GM12878 (cell line): ENCODE measurements around the gene BBC3. TPM values are rescaled to one million over a fixed set of nuclear protein-coding genes. Genes with fewer than 3 reads are reported as not detected.

ENCODE experiments used
- ATAC-seq: fragments of 200-7000 bp; cut with Tn5 transposase; 3 replicates; pipeline ENCODE4 v1.9.1; 2020; ENCODE audit warnings: mild to moderate bottlenecking, moderate library complexity
- BruUV-seq: library from RNA; stranded (reverse); fragments of 400-500 nt; replicated peaks from 2 replicates; lab custom pipeline; 2021; lab: Mats Ljungman, UMichigan
- CTCF ChIA-PET: fragments of 300-600 bp; sonication (Branson Sonifier 250); formaldehyde crosslinking; extraction: SDS; loops from one replicate; lab custom pipeline; 2021; ENCODE audit warnings: inconsistent platforms; lab: Yijun Ruan, JAX
- POLR2A ChIA-PET: fragments of 350-600 bp; formaldehyde crosslinking; extraction: SDS; loops from one replicate; lab custom pipeline; 2021; ENCODE audit warnings: inconsistent platforms; lab: Charles Lee
- RAD21 ChIA-PET: fragments of 300-600 bp; sonication (Branson Sonifier 250); formaldehyde crosslinking; loops from one replicate; lab custom pipeline; 2023; ENCODE audit warnings: antibody characterized with exemption; ENCODE audit not compliant: unreplicated experiment; lab: Charles Lee
- SMC1A ChIA-PET: fragments of 300-600 bp; sonication (Branson Sonifier 250); formaldehyde crosslinking; loops from one replicate; lab custom pipeline; 2023; ENCODE audit not compliant: unreplicated experiment, uncharacterized antibody; lab: Charles Lee
- DNase-seq: peaks from one replicate; pipeline ENCODE4 v3.0.0-alpha.2; 2011; ENCODE audit warnings: low read depth, low spot score
- FAIRE-seq: peaks from 3 replicates; lab custom pipeline; 2011; peaks lifted over from hg19 to GRCh38; lab: Jason Lieb, UNC
- H2AFZ ChIP-seq: 2 replicates; pipeline ENCODE4 v1.6.0; 2011; ENCODE audit warnings: low read depth, low read length, control low read depth; ENCODE audit not compliant: control insufficient read depth
- H3K27ac ChIP-seq: 2 replicates; pipeline ENCODE4 v1.5.1; 2011; ENCODE audit warnings: control low read depth; ENCODE audit not compliant: control insufficient read depth, insufficient read depth
- H3K27me3 ChIP-seq, 2 experiments: replicated peaks in 1 of 2; 2 replicates each; pipeline versions ENCODE4 v1.6.0 to v1.6.1; 2011; ENCODE audit warnings: low read length in 1 of 2; ENCODE audit not compliant: control insufficient read depth in 2 of 2, insufficient read depth in 2 of 2
- H3K36me3 ChIP-seq, 2 experiments: 2 replicates each; pipeline ENCODE4 v1.5.1; 2011; ENCODE audit warnings: low read length in 1 of 2; ENCODE audit not compliant: control insufficient read depth in 2 of 2, insufficient read depth in 2 of 2
- H3K4me1 ChIP-seq: 2 replicates; pipeline ENCODE4 v1.6.1; 2011; ENCODE audit warnings: mild to moderate bottlenecking, low read length, moderate library complexity, mixed read lengths; ENCODE audit not compliant: control insufficient read depth, insufficient read depth
- H3K4me2 ChIP-seq: 2 replicates; pipeline ENCODE4 v1.6.0; 2011; ENCODE audit warnings: control low read depth; ENCODE audit not compliant: control insufficient read depth, insufficient read depth
- H3K4me3 ChIP-seq: fragments of 200-600 bp; sonication (generic); 2 replicates; pipeline ENCODE4 v1.5.1; 2016
- H3K79me2 ChIP-seq: 2 replicates; pipeline ENCODE4 v1.6.0; 2011; ENCODE audit warnings: low read length; ENCODE audit not compliant: control insufficient read depth, insufficient read depth
- H3K9ac ChIP-seq: 2 replicates; pipeline ENCODE4 v1.8.0; 2011; ENCODE audit warnings: low read length, control low read depth, mixed read lengths; ENCODE audit not compliant: control insufficient read depth, insufficient read depth
- H3K9me3 ChIP-seq: replicated peaks from 3 replicates; pipeline ENCODE4 v1.5.1; 2011; ENCODE audit warnings: mild to moderate bottlenecking, low read length; ENCODE audit not compliant: control insufficient read depth, insufficient read depth
- H4K20me1 ChIP-seq: 2 replicates; pipeline ENCODE4 v1.6.0; 2011; ENCODE audit not compliant: control insufficient read depth, insufficient read depth
- BCL3 ChIP-seq: IDR thresholded peaks from 2 replicates; pipeline ENCODE4 v1.6.1; 2011; ENCODE audit warnings: borderline replicate concordance, low read depth, mild to moderate bottlenecking, moderate library complexity, low read length; ENCODE audit not compliant: insufficient read depth, poor library complexity, severe bottlenecking
- EP300 ChIP-seq, 2 experiments: fragments of 150-350 bp in 1 of 2; IDR thresholded peaks; 2 replicates each; pipeline ENCODE4 v1.6.1; 2011 to 2012; ENCODE audit warnings: low read depth in 2 of 2, low read length in 2 of 2, borderline replicate concordance in 1 of 2, improper control_type of control experiment in 1 of 2, inconsistent platforms in 1 of 2; ENCODE audit not compliant: control insufficient read depth in 1 of 2
- PAX5 ChIP-seq: IDR thresholded peaks from 2 replicates; pipeline ENCODE4 v1.6.1; 2011; ENCODE audit warnings: low read depth, low read length, borderline replicate concordance
- PAX8 ChIP-seq: fragments of 450-650 bp; IDR thresholded peaks from 2 replicates; pipeline ENCODE4 v1.6.1; 2017; ENCODE audit warnings: mild to moderate bottlenecking, moderate library complexity
- POLR2AphosphoS2 ChIP-seq: IDR thresholded peaks from 2 replicates; pipeline ENCODE4 v1.6.1; 2011; ENCODE audit warnings: low read depth, mild to moderate bottlenecking, low read length, improper control_type of control experiment, moderate library complexity
- RCOR1 ChIP-seq: conservative IDR thresholded peaks from 2 replicates; pipeline ENCODE4 v1.6.1; 2012; ENCODE audit warnings: low read depth, low read length, improper control_type of control experiment
- USF1 ChIP-seq: IDR thresholded peaks from 2 replicates; pipeline ENCODE4 v1.6.1; 2011; ENCODE audit warnings: borderline replicate concordance, low read depth, mild to moderate bottlenecking, moderate library complexity, mixed read lengths, low read length; ENCODE audit not compliant: insufficient read depth; ENCODE audit errors: extremely low read length
- USF2 ChIP-seq: IDR thresholded peaks from 2 replicates; pipeline ENCODE4 v1.6.1; 2011; ENCODE audit warnings: low read depth, low read length, improper control_type of control experiment, borderline replicate concordance
- WGBS: methylation state at CpG from one replicate; pipeline ENCODE4 v1.1.6; 2016; ENCODE audit warnings: low lambda C conversion rate; ENCODE audit not compliant: insufficient replicate concordance, insufficient coverage; ENCODE audit errors: missing lambda C conversion rate; 5-methylcytosine and 5-hydroxymethylcytosine counted together
- in situ Hi-C: fragments of 300-500 bp; cut with MboI; formaldehyde crosslinking; loops from 9 replicates; pipeline ENCODE4 v1.14.3; 2018; ENCODE audit warnings: mixed read lengths
- intact Hi-C: fragments of 100-400 bp; cut with micrococcal nuclease; formaldehyde crosslinking; loops from one replicate; pipeline ENCODE4 v1.14.2; 2022; ENCODE audit not compliant: unreplicated experiment
- polyA plus RNA-seq, 11 experiments: library from polyadenylated mRNA; depleted of rRNA in 4 of 11; unstranded in 6 of 11; stranded (reverse) in 5 of 11; fragments of >200 nt; fragmentation: Nextera tagmentation in 4 of 11; fragmentation: Illumina TruSeq in 1 of 11; extraction: Ambion mirVana in 4 of 11; extraction: Trizol in 1 of 11; gene quantifications; 1 replicate in 1 of 11; 2 replicates in 10 of 11; pipeline versions ENCODE4 v1.2.1 to v1.2.3, GENCODE V29; 2011 to 2016; ENCODE audit warnings: inconsistent platforms in 2 of 11, missing spikeins in 2 of 11, low read depth in 1 of 11
- total RNA-seq, 4 experiments: library from RNA; depleted of rRNA in 3 of 4; stranded (reverse); fragments of >200 nt in 3 of 4; fragmentation: Illumina TruSeq in 1 of 4; extraction: Trizol in 1 of 4; gene quantifications; 2 replicates each; pipeline versions ENCODE4 v1.2.1 to v1.2.3, GENCODE V29; 2013 to 2021

The BBC3 gene
- total and polyA plus RNA-seq, 10 of the 15 experiments (the other 5 are each of a cell fraction or from before 2014, with no cell fraction given) = 0.10 to 17.9 (median 7.5) TPM

- Histone ChIP-seq H2AFZ (no peak overlapping the region), H3K4me3 (no peak overlapping the region), H3K4me1 (no peaks in the 10 kb centered on the region), H4K20me1 (no peaks in the 10 kb centered on the region), H3K9me3 (no peaks in the 10 kb centered on the region), H3K27ac (no peak overlapping the region), H3K36me3 (peaks cover 12 to 21% of the 10 kb centered on the region in 2 experiments), H3K27me3 (no peaks in the 10 kb centered on the region), H3K79me2 (no peaks in the 10 kb centered on the region), H3K4me2 (no peak overlapping the region), H3K9ac (no peak overlapping the region)
- RAD21 ChIA-PET = no interaction called here
- TF ChIP-seq USF2 = no peak
- TF ChIP-seq RCOR1 = no peak
- TF ChIP-seq USF1 = no peak
- no peak for TF ChIP-seq PAX8
- no peak for TF ChIP-seq EP300 (IDR thresholded peaks at IDR 0.05; ENCODE audit: borderline replicate concordance in 1 of 2, control insufficient read depth in 1 of 2, low read depth in 2 of 2, low read length in 2 of 2)
- no peak for TF ChIP-seq BCL3
- no peak for TF ChIP-seq PAX5
- TF ChIP-seq POLR2AphosphoS2 = no peak
- POLR2A ChIA-PET = interaction anchor here (0.7 kb wide), 1 partner anchor 269 kb away, joined by 5 read pairs; no protein-coding TSS in a partner anchor
- CTCF ChIA-PET = interaction anchor here (0.6 kb wide), 1 partner anchor 417 kb away, joined by 5 read pairs; no protein-coding TSS in a partner anchor
- ATAC-seq = no peak
- no TSS peak for BruUV-seq
- WGBS = 78% methylated on average over 1 of the region's 1 CpG
- DNase-seq = no peak
- SMC1A ChIA-PET = no interaction called here
- no peak for FAIRE-seq
- in situ Hi-C loops = no loop called here
- intact Hi-C loops = no loop called here
Measured at GRCh38 chr19:47195434-47195833, 35.6 kb downstream of the BBC3 start.
